H1 (cell line): Measurements from ENCODE around the gene GJB1. TPM values are rescaled to one million over a fixed set of nuclear protein-coding genes. Genes with fewer than 3 reads are reported as not detected.

ENCODE experiments used
- CTCF ChIA-PET: fragments of 300-600 bp; sonication (Branson Sonifier 250); formaldehyde crosslinking; loops from one replicate; lab custom pipeline; 2021; ENCODE audit not compliant: partially characterized antibody; lab: Charles Lee
- POLR2A ChIA-PET: fragments of 300-600 bp; sonication (Branson Sonifier 250); formaldehyde crosslinking; loops from one replicate; lab custom pipeline; 2021; ENCODE audit warnings: inconsistent platforms; ENCODE audit not compliant: partially characterized antibody; lab: Charles Lee
- DNase-seq, 2 experiments: peaks; one replicate each; pipeline versions ENCODE4 v3.0.0 to v3.0.0-alpha.2; 2010 to 2022; ENCODE audit warnings: low spot score in 2 of 2, low read depth in 1 of 2, mixed read lengths in 1 of 2
- FAIRE-seq: peaks from 2 replicates; lab custom pipeline; 2011; peaks lifted over from hg19 to GRCh38; lab: Jason Lieb, UNC
- H2AFZ ChIP-seq: 2 replicates; pipeline ENCODE4 v1.8.1; 2012; ENCODE audit warnings: low read length, inconsistent platforms
- H2AK5ac ChIP-seq: 2 replicates; pipeline ENCODE4 v1.6.1; 2013; ENCODE audit warnings: low read depth, low read length
- H2BK120ac ChIP-seq: replicated peaks from 2 replicates; pipeline ENCODE3; 2013; ENCODE audit warnings: low read depth, low read length, inconsistent platforms
- H2BK12ac ChIP-seq: 2 replicates; pipeline ENCODE4 v1.6.1; 2013; ENCODE audit warnings: low read depth, low read length
- H2BK15ac ChIP-seq: 2 replicates; pipeline ENCODE4 v1.6.1; 2013; ENCODE audit warnings: low read length
- H2BK20ac ChIP-seq: 2 replicates; pipeline ENCODE4 v1.6.1; 2013; ENCODE audit warnings: low read length
- H2BK5ac ChIP-seq: 2 replicates; pipeline ENCODE4 v1.6.1; 2013; ENCODE audit warnings: low read depth, low read length
- H3K14ac ChIP-seq: 2 replicates; pipeline ENCODE4 v1.6.1; 2013; ENCODE audit warnings: inconsistent platforms; ENCODE audit not compliant: insufficient read length
- H3K18ac ChIP-seq: 2 replicates; pipeline ENCODE4 v1.6.1; 2013; ENCODE audit warnings: low read length; ENCODE audit errors: extremely low read depth
- H3K23ac ChIP-seq: 2 replicates; pipeline ENCODE4 v1.6.1; 2013; ENCODE audit warnings: inconsistent platforms; ENCODE audit not compliant: insufficient read length
- H3K23me2 ChIP-seq: 2 replicates; pipeline ENCODE4 v1.6.1; 2013; ENCODE audit warnings: low read depth, low read length
- H3K27ac ChIP-seq: 2 replicates; pipeline ENCODE4 v1.6.1; 2011; ENCODE audit warnings: low read depth, low read length, inconsistent platforms
- H3K27me3 ChIP-seq, 4 experiments: replicated peaks in 1 of 4; 1 replicate in 1 of 4; 2 replicates in 3 of 4; pipeline versions ENCODE4 v1.6.1 to v1.8.1; 2011 to 2013; ENCODE audit warnings: low read length in 3 of 4, mild to moderate bottlenecking in 3 of 4, inconsistent platforms in 2 of 4, mixed read lengths in 2 of 4, moderate library complexity in 1 of 4; ENCODE audit not compliant: control insufficient read depth in 3 of 4, insufficient read depth in 3 of 4; ENCODE audit errors: extremely low read depth in 1 of 4
- H3K36me3 ChIP-seq, 4 experiments: 2 replicates each; pipeline versions ENCODE4 v1.6.1 to v1.8.1; 2011 to 2013; ENCODE audit warnings: mild to moderate bottlenecking in 4 of 4, low read length in 3 of 4, moderate library complexity in 2 of 4, control low read depth in 1 of 4, inconsistent platforms in 1 of 4; ENCODE audit not compliant: insufficient read depth in 4 of 4, control insufficient read depth in 2 of 4
- H3K4ac ChIP-seq: replicated peaks from 2 replicates; pipeline ENCODE3; 2013; ENCODE audit warnings: low read length, low read depth, mixed read lengths, inconsistent platforms; ENCODE audit not compliant: insufficient read length
- H3K4me1 ChIP-seq, 4 experiments: replicated peaks in 1 of 4; 1 replicate in 1 of 4; 2 replicates in 3 of 4; pipeline versions ENCODE4 v1.6.1 to v1.8.1; 2011 to 2013; ENCODE audit warnings: low read length in 3 of 4, inconsistent platforms in 2 of 4, mixed read lengths in 1 of 4; ENCODE audit not compliant: insufficient read depth in 4 of 4, control insufficient read depth in 3 of 4
- H3K4me2 ChIP-seq, 2 experiments: 2 replicates each; pipeline versions ENCODE4 v1.6.1 to v1.8.1; 2011 to 2013; ENCODE audit warnings: low read depth in 2 of 2, low read length in 2 of 2, control low read depth in 1 of 2, inconsistent platforms in 1 of 2, mild to moderate bottlenecking in 1 of 2; ENCODE audit not compliant: insufficient read depth in 1 of 2
- H3K4me3 ChIP-seq, 4 experiments: fragments of 200-600, 300-600 bp in 1 of 4; sonication (generic), shearing (Covaris generic), sonication (Bioruptor Twin) in 1 of 4; 2 replicates each; pipeline versions ENCODE4 v1.5.1 to v1.8.1; 2011 to 2016; ENCODE audit warnings: low read length in 4 of 4, low read depth in 3 of 4, control low read depth in 2 of 4, inconsistent platforms in 2 of 4, mild to moderate bottlenecking in 2 of 4, mixed read lengths in 1 of 4, moderate library complexity in 1 of 4; ENCODE audit not compliant: insufficient read depth in 2 of 4; ENCODE audit errors: extremely low read depth in 1 of 4
- H3K56ac ChIP-seq: replicated peaks from 2 replicates; pipeline ENCODE3; 2013; ENCODE audit warnings: low read depth, mild to moderate bottlenecking, mixed read lengths, low read length, inconsistent platforms; ENCODE audit not compliant: insufficient read length
- H3K79me1 ChIP-seq: 2 replicates; pipeline ENCODE4 v1.6.1; 2013; ENCODE audit warnings: low read depth, low read length, control low read depth
- H3K79me2 ChIP-seq, 2 experiments: 2 replicates each; pipeline versions ENCODE4 v1.6.1 to v1.8.1; 2012 to 2013; ENCODE audit warnings: low read length in 2 of 2, mild to moderate bottlenecking in 2 of 2, inconsistent platforms in 1 of 2; ENCODE audit not compliant: insufficient read depth in 2 of 2, control insufficient read depth in 1 of 2
- H3K9ac ChIP-seq, 4 experiments: replicated peaks in 1 of 4; 1 replicate in 1 of 4; 2 replicates in 3 of 4; pipeline versions ENCODE4 v1.6.1 to v1.8.1; 2011 to 2013; ENCODE audit warnings: low read depth in 3 of 4, low read length in 3 of 4, control low read depth in 2 of 4, mild to moderate bottlenecking in 2 of 4, moderate library complexity in 2 of 4, inconsistent platforms in 1 of 4; ENCODE audit errors: extremely low read depth in 1 of 4
- H3K9me3 ChIP-seq, 2 experiments: 2 replicates each; pipeline versions ENCODE4 v1.6.1 to v1.8.1; 2012 to 2013; ENCODE audit warnings: mild to moderate bottlenecking in 2 of 2, moderate library complexity in 2 of 2, control low read depth in 1 of 2, inconsistent platforms in 1 of 2, low read depth in 1 of 2, low read length in 1 of 2, mixed read lengths in 1 of 2; ENCODE audit not compliant: insufficient read depth in 2 of 2
- H4K20me1 ChIP-seq, 2 experiments: replicated peaks in 1 of 2; 2 replicates each; pipeline versions ENCODE3 to v1.8.1; 2011 to 2013; ENCODE audit warnings: inconsistent platforms in 2 of 2, low read length in 2 of 2, mild to moderate bottlenecking in 1 of 2; ENCODE audit not compliant: insufficient read depth in 2 of 2, control insufficient read depth in 1 of 2
- H4K5ac ChIP-seq: 2 replicates; pipeline ENCODE4 v1.6.1; 2013; ENCODE audit warnings: low read length, low read depth, mixed read lengths, inconsistent platforms; ENCODE audit not compliant: insufficient read length
- H4K8ac ChIP-seq: 2 replicates; pipeline ENCODE4 v1.8.0; 2013; ENCODE audit warnings: mild to moderate bottlenecking, moderate library complexity, low read length, inconsistent platforms; ENCODE audit not compliant: insufficient read depth; ENCODE audit errors: extremely low read depth
- H4K91ac ChIP-seq: replicated peaks from 2 replicates; pipeline ENCODE3; 2013; ENCODE audit warnings: low read length, mixed read lengths, inconsistent platforms; ENCODE audit not compliant: insufficient read length
- FOSL1 ChIP-seq: IDR thresholded peaks from 2 replicates; pipeline ENCODE4 v1.6.1; 2011; ENCODE audit warnings: mild to moderate bottlenecking, low read depth, low read length, moderate library complexity; ENCODE audit not compliant: insufficient read depth
- PHF8 ChIP-seq: fragments of 200-600 bp; sonication (generic); conservative IDR thresholded peaks from 2 replicates; pipeline ENCODE4 v1.7.1; 2012; ENCODE audit warnings: low read depth, mild to moderate bottlenecking, inconsistent platforms, low read length, moderate library complexity
- RAD21 ChIP-seq, 2 experiments: IDR thresholded peaks in 1 of 2; conservative IDR thresholded peaks in 1 of 2; 2 replicates each; pipeline ENCODE4 v1.6.1; 2011; ENCODE audit warnings: low read depth in 2 of 2, low read length in 2 of 2, improper control_type of control experiment in 1 of 2, inconsistent platforms in 1 of 2, mild to moderate bottlenecking in 1 of 2, moderate library complexity in 1 of 2
- RBBP5 ChIP-seq: IDR thresholded peaks from 2 replicates; pipeline ENCODE4 v1.7.1; 2012; ENCODE audit warnings: low read depth, mild to moderate bottlenecking, inconsistent platforms, low read length, moderate library complexity, borderline replicate concordance
- RNF2 ChIP-seq: fragments of 200-900, 300-1000 bp; sonication (generic); IDR thresholded peaks from 2 replicates; pipeline ENCODE4 v1.7.1; 2016; ENCODE audit warnings: borderline replicate concordance, low read depth, mild to moderate bottlenecking, antibody characterized with exemption, low read length; ENCODE audit not compliant: poor library complexity, severe bottlenecking; ENCODE audit errors: missing control alignments
- WGBS, 2 experiments: shearing (Covaris generic) in 1 of 2; methylation state at CpG; one replicate each; pipeline versions ENCODE4 v1.1.6 to v1.1.7; 2013 to 2015; ENCODE audit warnings: low lambda C conversion rate in 2 of 2, mixed read lengths in 2 of 2, inconsistent platforms in 1 of 2, low coverage in 1 of 2, missing lambda C conversion rate in 1 of 2; ENCODE audit not compliant: insufficient replicate concordance in 2 of 2, insufficient coverage in 1 of 2, insufficient read length in 1 of 2; ENCODE audit errors: extremely low coverage in 1 of 2, missing lambda C conversion rate in 1 of 2; 5-methylcytosine and 5-hydroxymethylcytosine counted together
- polyA plus RNA-seq, 7 experiments: library from polyadenylated mRNA; depleted of rRNA in 3 of 7; stranded (reverse) in 5 of 7; unstranded in 2 of 7; fragments of >200 nt in 5 of 7; fragments of 200-250 nt in 2 of 7; gene quantifications; 1 replicate in 5 of 7; 2 replicates in 1 of 7; 4 replicates in 1 of 7; pipeline versions ENCODE4 v1.2.1 to v1.2.3, GENCODE V29; 2011 to 2013; ENCODE audit warnings: missing spikeins in 2 of 7, mixed read lengths in 2 of 7
- total RNA-seq: library from RNA; stranded (reverse); fragmentation: NEBNext Ultra II Directional; extraction: Animal tissue kit (Norgen Biotek cat#: 25700); gene quantifications from 2 replicates; pipeline ENCODE4 v1.2.1, GENCODE V29; 2021
- TF ChIP-seq, protein P1 (sequence below), 3 experiments: IDR thresholded peaks; 1 replicate in 2 of 3; 2 replicates in 1 of 3; pipeline versions ENCODE4 v1.5.1 to v1.6.1; 2011; ENCODE audit warnings: low read length in 3 of 3, mild to moderate bottlenecking in 3 of 3, inconsistent platforms in 2 of 3, low read depth in 1 of 3, moderate library complexity in 1 of 3; ENCODE audit not compliant: insufficient read depth in 1 of 3; ENCODE audit errors: control extremely low read depth in 1 of 3

The GJB1 gene
- total and polyA plus RNA-seq, 2 of the 8 experiments (the other 6 are each of a cell fraction or from before 2014, with no cell fraction given) = 0.14 TPM; not detected in 1

DNA sequence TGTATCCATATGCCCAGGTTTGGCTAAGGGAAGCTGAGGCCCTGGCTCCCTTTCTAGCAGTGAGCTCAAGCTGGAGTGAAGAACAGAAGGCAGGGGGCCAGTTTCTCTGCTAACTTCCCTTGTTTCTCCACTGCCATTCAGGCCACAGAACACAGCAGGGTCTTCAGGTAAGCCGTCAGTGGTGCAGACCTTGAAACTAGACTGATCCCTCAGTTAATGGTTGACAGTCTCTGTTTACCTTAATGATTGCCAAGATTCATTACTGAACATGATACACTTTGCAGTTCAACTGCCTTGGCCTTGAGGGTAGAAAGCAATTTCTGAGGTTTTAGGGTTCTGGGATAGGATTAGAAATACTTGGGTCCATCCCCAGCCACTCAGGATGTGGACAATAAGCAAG is 8.9 kb upstream of the GJB1 start:
- Histone ChIP-seq H3K14ac (no peak overlapping the region), H3K18ac (no peak overlapping the region), H3K4me3 (no peak overlapping the region), H3K9ac (no peak overlapping the region), H2AK5ac (no peak overlapping the region), H3K36me3 (no peaks in the 10 kb centered on the region), H2BK120ac (no peak overlapping the region), H3K23me2 (no peaks in the 10 kb centered on the region), H3K4me1 (peaks cover 0 to 3% (median 0%) of the 10 kb centered on the region in 4 experiments; a peak in 3 of 7 replicates), H3K9me3 (no peaks in the 10 kb centered on the region), H3K27ac (no peak overlapping the region), H3K56ac (no peak overlapping the region), H4K8ac (no peak overlapping the region), H3K4me2 (no peak overlapping the region), H2AFZ (no peak overlapping the region), H2BK20ac (no peak overlapping the region), H4K5ac (no peak overlapping the region), H2BK5ac (no peak overlapping the region), H4K91ac (no peak overlapping the region), H2BK15ac (no peak overlapping the region), H3K4ac (no peak overlapping the region), H3K79me1 (no peaks in the 10 kb centered on the region), H3K79me2 (no peaks in the 10 kb centered on the region), H3K27me3 (no peaks in the 10 kb centered on the region), H3K23ac (no peak overlapping the region), H4K20me1 (no peaks in the 10 kb centered on the region), H2BK12ac (no peak overlapping the region)
- DNase-seq (no peak), FAIRE-seq (no peak)
- TF ChIP-seq PHF8 (no peak), FOSL1 (no peak), RAD21 (IDR thresholded peaks at IDR 0.05 in 1 of 2, conservative IDR thresholded peaks at IDR 0.05 in 1 of 2; ENCODE audit: low read depth in 2 of 2, low read length in 2 of 2) (no peak), RNF2 (no peak), RBBP5 (no peak)
- TF ChIP-seq, protein P1, sequence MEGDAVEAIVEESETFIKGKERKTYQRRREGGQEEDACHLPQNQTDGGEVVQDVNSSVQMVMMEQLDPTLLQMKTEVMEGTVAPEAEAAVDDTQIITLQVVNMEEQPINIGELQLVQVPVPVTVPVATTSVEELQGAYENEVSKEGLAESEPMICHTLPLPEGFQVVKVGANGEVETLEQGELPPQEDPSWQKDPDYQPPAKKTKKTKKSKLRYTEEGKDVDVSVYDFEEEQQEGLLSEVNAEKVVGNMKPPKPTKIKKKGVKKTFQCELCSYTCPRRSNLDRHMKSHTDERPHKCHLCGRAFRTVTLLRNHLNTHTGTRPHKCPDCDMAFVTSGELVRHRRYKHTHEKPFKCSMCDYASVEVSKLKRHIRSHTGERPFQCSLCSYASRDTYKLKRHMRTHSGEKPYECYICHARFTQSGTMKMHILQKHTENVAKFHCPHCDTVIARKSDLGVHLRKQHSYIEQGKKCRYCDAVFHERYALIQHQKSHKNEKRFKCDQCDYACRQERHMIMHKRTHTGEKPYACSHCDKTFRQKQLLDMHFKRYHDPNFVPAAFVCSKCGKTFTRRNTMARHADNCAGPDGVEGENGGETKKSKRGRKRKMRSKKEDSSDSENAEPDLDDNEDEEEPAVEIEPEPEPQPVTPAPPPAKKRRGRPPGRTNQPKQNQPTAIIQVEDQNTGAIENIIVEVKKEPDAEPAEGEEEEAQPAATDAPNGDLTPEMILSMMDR (IDR thresholded peaks at IDR 0.05; ENCODE audit: control extremely low read depth in 1 of 3, insufficient read depth in 1 of 3, low read depth in 1 of 3, low read length in 3 of 3) = no peak
- WGBS, 2 experiments = 100% methylated on average over 1 of the region's 1 CpG; no CpG with 5 or more reads in 1 of the 2 experiments
- ChIA-PET CTCF (interaction anchor here (0.6 kb wide), 1 partner anchor 21 kb away, joined by 3 read pairs; no protein-coding TSS in a partner anchor), POLR2A (no interaction called here)
